SH-SY5Y (cell line): ENCODE results near the gene KARS1.

Source experiments
- GATA2 ChIP-seq: IDR thresholded peaks from 2 replicates; pipeline ENCODE4 v1.6.1; 2011; ENCODE audit warnings: mild to moderate bottlenecking, low read depth, low read length
- GATA3 ChIP-seq: IDR thresholded peaks from 2 replicates; pipeline ENCODE4 v1.6.1; 2011; ENCODE audit warnings: low read depth, mild to moderate bottlenecking, low read length, moderate library complexity

KARS1 gene

DNA sequence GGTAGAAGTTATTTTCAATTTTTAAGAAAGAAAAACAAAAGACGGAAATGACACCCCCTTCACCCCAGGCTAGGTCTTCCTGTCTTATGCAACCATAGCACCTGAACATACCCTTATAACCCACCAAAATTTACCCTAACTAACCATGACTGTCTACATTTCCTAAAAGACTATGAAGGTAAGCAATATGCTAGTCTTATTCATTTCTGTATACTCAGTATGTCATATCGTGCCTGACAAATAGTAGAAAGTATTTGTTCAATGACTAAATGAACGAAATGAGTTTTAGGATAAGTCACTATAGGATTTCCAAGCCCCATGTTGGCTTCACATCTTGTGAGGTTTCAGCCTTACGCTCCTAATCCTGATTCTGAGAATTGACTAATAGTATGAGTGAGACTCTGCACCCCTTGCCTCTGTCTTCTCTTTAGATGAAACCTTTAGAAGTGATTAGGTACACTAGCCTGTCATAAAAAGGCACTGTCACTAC lies 30.9 kb downstream of the KARS1 start:
- TF ChIP-seq GATA2: no peak
- no peak for TF ChIP-seq GATA3

DNA sequence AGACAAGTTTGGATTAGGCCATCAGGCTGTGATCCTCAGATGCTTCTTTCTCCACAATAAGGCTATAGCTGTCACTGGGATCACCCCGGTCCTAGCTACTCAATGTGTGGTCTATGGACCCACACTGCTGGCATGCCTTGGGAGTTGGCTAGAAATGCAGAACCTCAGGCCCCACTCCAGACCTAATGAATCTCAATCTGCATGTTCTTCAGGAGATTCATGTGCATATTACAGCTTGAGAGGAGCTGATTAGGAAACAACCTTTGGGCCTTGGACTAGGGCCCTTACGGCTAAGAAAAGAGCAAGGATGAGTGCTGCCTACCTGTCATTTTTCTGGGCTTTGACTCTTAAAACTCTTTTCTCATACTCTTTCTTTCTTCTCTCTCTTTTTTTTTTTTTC lies 31.8 kb downstream of the KARS1 start:
- no peak for TF ChIP-seq GATA2
- no peak for TF ChIP-seq GATA3

DNA sequence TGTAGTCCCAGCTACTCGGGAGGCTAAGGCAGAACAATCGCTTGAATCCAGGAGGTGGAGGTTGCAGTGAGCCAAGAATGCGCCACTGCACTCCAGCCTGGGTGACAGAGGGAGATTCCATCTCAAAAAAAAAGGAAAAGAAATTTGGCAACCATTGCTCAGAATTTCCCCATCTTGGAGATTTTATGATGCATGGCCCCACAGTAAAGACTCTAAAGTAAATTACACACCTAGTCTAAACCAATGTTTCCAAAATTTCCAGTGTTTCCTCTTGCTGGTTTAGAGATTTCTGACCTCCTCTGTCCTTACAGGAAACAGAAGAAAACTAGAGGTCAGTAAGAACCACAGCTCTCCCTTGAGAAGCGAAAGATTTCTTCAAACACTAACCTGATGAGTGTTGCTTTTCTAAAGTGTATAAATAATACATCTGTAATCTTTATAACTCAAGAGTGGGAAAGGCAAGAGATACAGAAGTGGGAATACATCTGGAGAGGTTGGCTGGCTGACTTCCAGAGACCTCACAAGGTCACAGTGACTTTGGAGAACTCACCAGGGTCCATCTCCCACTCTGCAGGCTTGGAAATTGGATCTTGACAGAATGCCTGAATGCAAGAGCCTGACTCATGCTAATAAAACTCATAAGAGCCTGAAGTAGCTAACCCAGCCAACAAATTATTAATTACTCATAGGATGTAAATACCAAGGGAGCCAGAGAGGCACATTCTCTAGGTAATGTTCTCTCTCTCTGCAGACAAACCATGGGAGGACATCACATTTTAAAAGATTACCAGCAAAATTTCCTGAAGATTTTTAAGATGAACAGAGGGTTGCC lies 33.2 kb downstream of the KARS1 start:
- no peak for TF ChIP-seq GATA3
- no peak for TF ChIP-seq GATA2

DNA sequence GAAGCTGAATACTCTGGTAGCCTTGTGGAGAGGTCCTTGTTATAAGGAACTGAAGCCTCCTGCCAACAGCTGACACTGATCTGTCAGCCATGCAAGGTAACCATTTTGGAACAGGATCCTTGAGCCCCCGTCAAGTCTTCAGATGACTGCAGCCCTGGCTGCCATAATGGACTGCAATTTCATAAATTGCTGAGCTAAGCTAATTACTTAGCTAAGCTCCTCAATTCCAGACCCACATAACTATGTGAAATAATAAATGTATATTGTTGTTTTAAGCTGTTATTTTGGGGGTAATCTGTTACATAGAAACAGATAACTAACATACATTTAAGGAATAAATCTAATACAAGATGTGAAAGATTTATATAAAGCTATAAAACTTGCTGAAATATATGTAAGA lies 41.0 kb downstream of the KARS1 start:
- TF ChIP-seq GATA3 (no peak), GATA2 (no peak)

DNA sequence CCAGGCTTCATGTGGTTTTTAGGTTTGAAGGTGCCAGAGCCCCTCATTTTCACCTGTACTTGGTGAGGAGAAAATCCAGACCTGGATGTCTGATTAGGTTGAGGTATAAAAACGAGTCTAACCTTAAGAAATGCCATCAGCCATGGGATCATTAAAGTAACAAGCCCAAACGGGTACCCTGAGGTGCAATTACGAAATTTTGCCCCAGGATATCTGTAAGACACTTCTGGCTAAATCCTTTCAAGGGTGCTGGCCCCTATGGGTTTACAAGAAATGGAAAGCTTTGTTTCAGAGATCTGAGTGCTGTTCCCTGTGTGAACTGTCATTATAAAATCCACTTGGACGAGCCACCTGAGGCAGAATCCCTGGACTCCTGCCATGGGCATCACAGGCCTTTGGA lies 44.2 kb downstream of the KARS1 start:
- TF ChIP-seq GATA2 (no peak), GATA3 (no peak)

DNA sequence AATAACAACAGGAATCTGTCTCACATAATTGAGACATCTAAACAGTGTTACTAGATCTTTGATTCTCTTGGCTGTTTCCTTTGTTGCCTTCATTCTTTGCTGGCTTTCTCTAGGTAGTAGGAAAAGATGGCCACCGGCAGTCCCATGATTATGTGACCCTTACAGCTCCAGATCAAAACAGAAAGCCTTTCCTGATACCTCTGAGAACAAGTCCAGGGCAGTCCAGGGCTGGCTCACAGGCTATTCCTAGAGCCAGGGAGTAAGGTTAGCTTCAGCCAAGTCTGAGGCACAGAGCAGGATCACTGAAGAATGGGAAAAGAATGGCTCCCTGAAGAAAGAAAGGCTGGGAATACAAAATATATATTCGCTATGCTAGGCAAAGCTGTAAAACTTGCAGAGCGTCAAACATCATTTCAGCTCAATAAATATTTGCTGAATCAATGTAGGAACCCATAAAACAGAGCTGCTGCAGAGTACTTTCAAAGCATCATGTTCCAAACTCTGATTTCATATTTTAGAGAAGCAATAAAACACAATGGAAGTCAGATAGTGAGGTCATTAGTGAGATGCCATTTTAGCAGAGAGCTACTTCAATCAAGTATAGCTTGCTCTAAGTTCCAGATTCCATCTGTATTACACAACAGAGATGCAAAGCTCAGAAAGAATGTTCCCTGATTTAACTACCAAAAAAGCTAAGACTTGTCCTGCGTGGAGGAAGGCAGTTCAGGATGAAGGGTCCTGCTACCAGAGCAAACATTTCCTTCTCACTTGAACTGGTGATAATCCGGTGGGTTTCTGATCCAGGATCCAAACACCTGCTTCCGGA lies 47.8 kb downstream of the KARS1 start:
- TF ChIP-seq GATA3 (no peak), GATA2 (no peak)

DNA sequence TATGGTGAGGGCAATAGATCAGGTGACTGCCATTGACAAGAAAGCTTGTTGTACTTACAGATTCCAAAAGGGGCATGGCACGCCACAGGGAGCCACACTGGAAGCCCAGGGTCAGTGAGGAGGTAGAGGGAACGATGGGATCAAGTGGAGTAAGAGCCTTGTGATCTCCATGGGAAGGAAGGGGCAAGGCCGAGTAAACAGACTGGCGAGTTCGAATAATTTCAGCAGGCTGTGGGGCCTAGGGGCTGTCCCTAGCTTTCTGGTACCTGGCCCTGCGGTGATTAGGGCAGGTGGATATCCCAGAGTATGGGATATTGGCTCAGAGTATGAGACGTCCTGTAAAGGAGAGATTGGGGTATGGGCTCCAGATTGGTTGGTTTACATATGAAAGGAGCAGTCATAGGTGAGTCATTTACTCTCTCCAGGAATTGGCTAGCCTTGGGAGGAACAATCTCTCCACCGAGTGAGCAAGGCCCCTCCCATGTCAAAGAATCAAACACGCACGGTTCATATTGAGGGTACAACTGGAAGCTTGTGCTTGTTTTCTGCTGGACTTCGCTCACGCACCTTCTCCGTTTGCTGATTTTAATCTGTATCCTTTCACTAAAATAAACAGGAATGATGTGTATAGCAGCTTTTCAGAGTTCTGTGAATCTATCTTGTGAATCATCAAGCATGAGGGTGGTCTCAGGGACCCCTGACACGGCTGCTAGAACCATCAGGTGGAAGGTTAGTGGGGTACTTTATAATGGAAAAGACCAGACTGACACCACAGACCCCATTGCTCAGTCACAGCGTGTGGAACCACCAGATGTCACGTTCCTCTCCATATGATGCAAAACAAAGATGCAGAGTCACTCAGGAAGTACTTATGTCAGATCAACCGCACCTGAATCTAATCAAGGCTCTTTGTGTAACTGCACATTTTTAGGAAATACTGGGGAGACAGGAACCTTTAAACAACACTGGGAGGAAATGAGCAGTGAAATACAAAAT lies 53.3 kb downstream of the KARS1 start:
- TF ChIP-seq GATA3: no peak
- TF ChIP-seq GATA2: no peak

DNA sequence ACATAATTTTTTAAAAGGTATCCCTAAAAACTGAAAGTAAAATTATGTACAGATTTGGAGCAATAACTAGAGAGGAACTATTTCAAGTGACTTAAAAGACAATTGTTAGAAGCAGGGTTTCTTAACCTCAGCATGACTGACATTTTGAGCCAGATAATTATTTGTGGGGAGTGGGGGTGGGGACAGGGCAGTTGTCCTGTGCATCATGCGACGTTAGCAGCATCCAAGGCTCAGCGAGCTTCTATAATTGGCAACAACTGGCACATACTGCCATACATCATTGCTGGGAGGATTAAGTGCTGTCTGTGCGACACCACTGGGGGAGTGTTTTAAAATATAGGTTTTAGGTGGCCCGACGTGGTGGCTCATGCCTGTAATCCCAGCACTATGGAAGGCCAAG lies 54.2 kb downstream of the KARS1 start:
- TF ChIP-seq GATA2: no peak
- TF ChIP-seq GATA3: no peak

DNA sequence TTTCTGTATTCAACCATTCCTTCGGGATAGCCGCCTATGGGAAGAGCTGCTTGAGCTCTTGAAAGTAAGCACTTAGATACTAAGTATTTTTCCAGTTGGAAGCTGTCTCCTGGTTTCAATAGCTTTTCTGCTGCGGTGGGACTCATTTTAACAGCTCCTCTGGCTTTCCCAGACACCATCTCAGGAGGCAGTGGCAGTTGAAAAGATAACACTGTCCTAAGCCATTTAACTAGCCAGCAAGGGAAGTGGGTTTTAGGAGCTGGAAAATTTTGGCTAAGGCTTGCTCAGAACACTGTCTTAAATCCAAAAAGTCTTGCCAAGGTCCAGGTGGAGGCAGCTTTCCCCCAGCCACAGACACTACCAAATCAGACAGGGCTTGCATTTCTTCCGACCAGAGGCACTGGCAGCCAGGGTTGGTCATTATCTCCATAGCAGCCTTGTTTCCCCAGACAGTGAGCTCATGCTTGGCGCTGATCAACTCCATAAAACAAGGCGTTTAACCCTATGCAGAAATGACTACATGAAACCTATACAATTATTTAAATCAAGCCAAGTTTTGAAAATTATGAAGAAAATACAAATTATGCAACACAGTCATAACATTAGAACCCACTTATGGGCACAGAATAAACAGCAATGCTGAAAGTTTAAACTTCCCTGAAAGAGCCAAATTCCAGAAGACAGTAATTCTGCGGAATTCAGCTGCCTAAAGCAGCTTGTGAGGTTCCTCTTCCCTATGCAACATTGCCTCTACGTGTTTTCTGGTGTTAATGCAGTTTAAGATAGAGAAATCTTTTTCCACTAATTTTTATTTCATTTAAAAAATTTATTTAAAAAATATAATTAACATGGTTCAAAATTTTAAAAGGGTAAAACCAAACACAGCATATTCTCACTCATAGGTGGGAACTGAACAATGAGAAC lies 56.3 kb downstream of the KARS1 start:
- no peak for TF ChIP-seq GATA3
- no peak for TF ChIP-seq GATA2

DNA sequence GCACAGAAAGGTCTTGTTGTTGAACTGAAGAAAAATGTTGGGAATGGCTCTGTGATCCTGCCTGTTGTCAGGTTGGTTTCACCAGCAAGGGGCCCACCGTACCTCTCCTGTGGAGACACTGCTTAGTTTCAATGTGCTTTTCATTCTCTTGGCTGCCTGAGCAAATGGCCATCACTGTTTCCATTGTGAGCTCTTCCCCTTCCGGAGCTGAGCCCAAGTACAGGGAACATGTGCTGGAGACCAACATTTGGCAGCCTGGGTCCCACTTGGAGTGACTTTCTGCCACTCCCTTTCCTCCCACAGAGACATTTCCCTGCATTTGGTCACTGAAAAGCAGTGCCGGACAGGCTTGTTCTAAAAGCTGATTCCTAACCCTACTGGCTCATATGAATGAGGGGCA lies 58.2 kb downstream of the KARS1 start:
- TF ChIP-seq GATA2 (no peak), GATA3 (no peak)

DNA sequence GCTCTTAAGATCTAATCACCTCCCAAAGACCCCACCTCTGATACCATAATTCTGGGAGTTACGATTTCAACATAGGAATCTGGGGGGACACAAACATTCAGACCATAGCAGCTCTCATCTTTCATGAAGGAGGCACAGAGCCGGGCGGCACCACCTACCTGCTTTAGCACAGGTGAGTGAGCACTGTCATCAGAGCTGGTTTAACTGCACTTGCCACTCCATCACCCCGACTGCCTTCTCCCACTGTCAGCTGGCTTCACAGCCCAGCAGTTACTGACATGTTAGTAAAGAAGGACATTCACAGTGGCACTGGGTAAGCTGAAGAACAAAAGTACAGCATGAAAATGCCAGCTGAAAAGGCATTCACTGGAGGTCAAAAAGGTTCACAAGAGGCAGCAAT lies 58.7 kb downstream of the KARS1 start:
- no peak for TF ChIP-seq GATA3
- TF ChIP-seq GATA2: no peak

DNA sequence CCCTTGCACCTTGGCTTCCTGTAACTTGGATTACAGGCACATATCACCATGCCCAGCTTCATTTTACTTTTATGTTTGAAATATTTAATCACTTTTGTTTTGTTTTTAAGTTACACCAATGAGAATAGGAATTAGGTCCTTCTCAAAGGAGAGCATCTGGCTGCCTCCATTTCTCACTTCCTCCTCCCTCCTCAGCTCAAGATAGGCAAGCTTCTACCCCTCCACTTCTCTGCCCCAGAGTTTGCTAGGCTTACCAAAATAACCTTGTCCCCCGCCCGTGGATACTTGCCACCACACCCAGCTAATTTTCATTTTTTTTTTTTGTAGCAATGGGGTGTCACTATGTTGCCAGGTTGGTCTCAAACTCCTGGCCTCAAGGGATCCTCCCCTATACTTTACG lies 63.4 kb downstream of the KARS1 start:
- TF ChIP-seq GATA2: no peak
- TF ChIP-seq GATA3: no peak
